HCT116 (cell line): ENCODE data around the gene RNF180. TPM values are rescaled to one million over a fixed set of nuclear protein-coding genes. Genes with fewer than 3 reads are reported as not detected.

ENCODE experiments used
- ATAC-seq: fragments of 200-7000 bp; cut with Tn5 transposase; 2 replicates; pipeline ENCODE4 v1.9.1; 2020; ENCODE audit warnings: mild to moderate bottlenecking, moderate library complexity
- BruUV-seq: library from RNA; stranded (reverse); fragments of 400-500 nt; replicated peaks from 2 replicates; lab custom pipeline; 2021; lab: Mats Ljungman, UMichigan
- CTCF ChIA-PET: fragments of 300-600 bp; sonication (Branson Sonifier 250); formaldehyde crosslinking; loops from one replicate; lab custom pipeline; 2021; ENCODE audit warnings: antibody characterized with exemption; lab: Charles Lee
- POLR2A ChIA-PET: fragments of 300-600, 350-600 bp; sonication (Branson Sonifier 250); formaldehyde crosslinking; loops from one replicate; lab custom pipeline; 2021; ENCODE audit warnings: antibody characterized with exemption; lab: Charles Lee
- RAD21 ChIA-PET, 2 experiments: fragments of 300-600 bp; sonication (Branson Sonifier 250); formaldehyde crosslinking; loops; one replicate each; lab custom pipeline; 2023; ENCODE audit warnings: low total read pairs in 2 of 2; ENCODE audit not compliant: uncharacterized antibody in 2 of 2, unreplicated experiment in 2 of 2, low non-redundant PET in 1 of 2; lab: Charles Lee
- DNase-seq: peaks from one replicate; pipeline ENCODE4 v3.0.0-alpha.2; 2010; ENCODE audit warnings: low read depth, low spot score
- H2AFZ ChIP-seq: fragments of 200-600 bp; shearing (Covaris generic), sonication (generic); 2 replicates; pipeline ENCODE4 v1.6.1; 2017; ENCODE audit warnings: low read depth, mixed run types, mixed read lengths, antibody characterized with exemption, low read length; ENCODE audit not compliant: poor library complexity, severe bottlenecking
- H3K27ac ChIP-seq: 2 replicates; pipeline ENCODE4 v1.5.1; 2012; ENCODE audit warnings: low read depth, low read length
- H3K27me3 ChIP-seq: fragments of 200-600 bp; sonication (generic); 2 replicates; pipeline ENCODE4 v1.6.1; 2016; ENCODE audit warnings: mixed run types, low read length, mixed read lengths; ENCODE audit not compliant: insufficient read depth
- H3K36me3 ChIP-seq, 2 experiments: fragments of 200-500 bp in 1 of 2; fragments of 200-600 bp in 1 of 2; sonication (Bioruptor generic) in 1 of 2; sonication (generic) in 1 of 2; 2 replicates each; pipeline versions ENCODE4 v1.5.1 to v1.6.1; 2014 to 2016; ENCODE audit warnings: low read length in 2 of 2, inconsistent platforms in 1 of 2, mixed read lengths in 1 of 2, mixed run types in 1 of 2; ENCODE audit not compliant: insufficient read depth in 2 of 2, control insufficient read depth in 1 of 2
- H3K4me1 ChIP-seq, 2 experiments: fragments of 200-600 bp in 1 of 2; sonication (generic) in 1 of 2; 2 replicates each; pipeline versions ENCODE4 v1.5.1 to v1.6.1; 2012 to 2017; ENCODE audit warnings: low read length in 2 of 2, inconsistent platforms in 1 of 2, mild to moderate bottlenecking in 1 of 2, mixed read lengths in 1 of 2, mixed run types in 1 of 2, moderate library complexity in 1 of 2; ENCODE audit not compliant: insufficient read depth in 2 of 2, control insufficient read depth in 1 of 2
- H3K4me2 ChIP-seq: fragments of 200-600 bp; sonication (generic); 2 replicates; pipeline ENCODE4 v1.6.1; 2017; ENCODE audit warnings: mixed run types, low read length, mixed read lengths
- H3K4me3 ChIP-seq, 2 experiments: fragments of 200-600 bp in 1 of 2; sonication (generic) in 1 of 2; replicated peaks in 1 of 2; 2 replicates each; pipeline ENCODE4 v1.5.1; 2011 to 2016; ENCODE audit warnings: low read length in 2 of 2, control low read depth in 1 of 2, low read depth in 1 of 2, mild to moderate bottlenecking in 1 of 2, mixed read lengths in 1 of 2, mixed run types in 1 of 2
- H3K79me2 ChIP-seq: fragments of 200-600 bp; sonication (generic); 2 replicates; pipeline ENCODE4 v1.6.1; 2017; ENCODE audit warnings: mild to moderate bottlenecking, mixed run types, low read length, moderate library complexity, mixed read lengths; ENCODE audit not compliant: insufficient read depth
- H3K9ac ChIP-seq: fragments of 200-600 bp; sonication (generic); 2 replicates; pipeline ENCODE4 v1.6.1; 2016; ENCODE audit warnings: low read length, mixed read lengths
- H3K9me2 ChIP-seq: fragments of 200-600 bp; sonication (generic), shearing (Covaris generic); 2 replicates; pipeline ENCODE4 v1.6.1; 2017; ENCODE audit warnings: mixed run types, mild to moderate bottlenecking, moderate library complexity; ENCODE audit not compliant: insufficient read depth
- H3K9me3 ChIP-seq, 2 experiments: fragments of 200-500 bp in 1 of 2; fragments of 200-600 bp in 1 of 2; sonication (Bioruptor generic) in 1 of 2; sonication (generic) in 1 of 2; 2 replicates each; pipeline ENCODE4 v1.6.1; 2014 to 2017; ENCODE audit warnings: low read length in 2 of 2, mixed read lengths in 2 of 2, inconsistent platforms in 1 of 2, low read depth in 1 of 2, mild to moderate bottlenecking in 1 of 2, mixed run types in 1 of 2, moderate library complexity in 1 of 2; ENCODE audit not compliant: control insufficient read depth in 1 of 2, insufficient read depth in 1 of 2
- H4K20me1 ChIP-seq: fragments of 200-600 bp; sonication (generic), shearing (Covaris generic); 2 replicates; pipeline ENCODE4 v1.6.1; 2017; ENCODE audit warnings: mixed run types, mild to moderate bottlenecking, moderate library complexity; ENCODE audit not compliant: insufficient read depth
- CBX3 ChIP-seq: IDR thresholded peaks from 2 replicates; pipeline ENCODE4 v1.6.1; 2012; ENCODE audit warnings: low read depth
- CEBPB ChIP-seq: IDR thresholded peaks from 2 replicates; pipeline ENCODE4 v1.6.1; 2012; ENCODE audit warnings: low read depth
- EGR1 ChIP-seq: IDR thresholded peaks from 2 replicates; pipeline ENCODE4 v1.6.1; 2012; ENCODE audit warnings: low read depth
- ELF1 ChIP-seq: IDR thresholded peaks from 2 replicates; pipeline ENCODE4 v1.6.1; 2012; ENCODE audit warnings: low read depth, borderline replicate concordance
- JUND ChIP-seq: IDR thresholded peaks from 2 replicates; pipeline ENCODE4 v1.6.1; 2012
- POLR2A ChIP-seq: IDR thresholded peaks from 2 replicates; pipeline ENCODE4 v1.7.0; 2011; ENCODE audit warnings: borderline replicate concordance; ENCODE audit not compliant: insufficient read depth, insufficient read length; ENCODE audit errors: extremely low read depth
- POLR2AphosphoS5 ChIP-seq: IDR thresholded peaks from 2 replicates; pipeline ENCODE4 v1.6.1; 2011; ENCODE audit warnings: mild to moderate bottlenecking, low read depth, low read length, moderate library complexity
- SIN3A ChIP-seq: IDR thresholded peaks from 2 replicates; pipeline ENCODE4 v1.6.1; 2012; ENCODE audit warnings: low read depth
- SP1 ChIP-seq: IDR thresholded peaks from 2 replicates; pipeline ENCODE4 v1.6.1; 2012; ENCODE audit warnings: low read depth
- SRF ChIP-seq: IDR thresholded peaks from 2 replicates; pipeline ENCODE4 v1.6.1; 2012; ENCODE audit warnings: low read depth
- YY1 ChIP-seq: IDR thresholded peaks from 2 replicates; pipeline ENCODE4 v1.6.1; 2011; ENCODE audit warnings: low read length, low read depth, moderate library complexity, mild to moderate bottlenecking; ENCODE audit not compliant: insufficient replicate concordance; ENCODE audit errors: extremely low read depth
- ZNF274 ChIP-seq: fragments of 200-500 bp; sonication (Bioruptor generic); IDR thresholded peaks from 2 replicates; pipeline ENCODE4 v1.6.1; 2014; ENCODE audit warnings: mild to moderate bottlenecking, low read depth, low read length, inconsistent platforms
- intact Hi-C: fragments of 100-400 bp; cut with micrococcal nuclease; formaldehyde crosslinking; loops from 2 replicates; pipeline ENCODE4 v1.10.0; 2022
- total RNA-seq: library from RNA; stranded (reverse); gene quantifications from one replicate; pipeline ENCODE4 v1.2.1, GENCODE V29; 2021; ENCODE audit not compliant: unreplicated experiment
- TF ChIP-seq, protein P1 (sequence below): IDR thresholded peaks from 2 replicates; pipeline ENCODE4 v1.6.1; 2011; ENCODE audit warnings: mild to moderate bottlenecking, low read length, moderate library complexity; ENCODE audit not compliant: insufficient replicate concordance; ENCODE audit errors: extremely low read depth
- TF ChIP-seq, protein P2 (sequence below): IDR thresholded peaks from 2 replicates; pipeline ENCODE4 v1.6.1; 2012

The RNF180 gene
- total RNA-seq, 1 experiment from 2014 or later = not detected

GRCh38 chr5:64209353-64209752 is 43.7 kb downstream of the RNF180 start:
- TF ChIP-seq SIN3A = no peak
- no peak for TF ChIP-seq SRF
- no peak for TF ChIP-seq CEBPB
- TF ChIP-seq, protein P1, sequence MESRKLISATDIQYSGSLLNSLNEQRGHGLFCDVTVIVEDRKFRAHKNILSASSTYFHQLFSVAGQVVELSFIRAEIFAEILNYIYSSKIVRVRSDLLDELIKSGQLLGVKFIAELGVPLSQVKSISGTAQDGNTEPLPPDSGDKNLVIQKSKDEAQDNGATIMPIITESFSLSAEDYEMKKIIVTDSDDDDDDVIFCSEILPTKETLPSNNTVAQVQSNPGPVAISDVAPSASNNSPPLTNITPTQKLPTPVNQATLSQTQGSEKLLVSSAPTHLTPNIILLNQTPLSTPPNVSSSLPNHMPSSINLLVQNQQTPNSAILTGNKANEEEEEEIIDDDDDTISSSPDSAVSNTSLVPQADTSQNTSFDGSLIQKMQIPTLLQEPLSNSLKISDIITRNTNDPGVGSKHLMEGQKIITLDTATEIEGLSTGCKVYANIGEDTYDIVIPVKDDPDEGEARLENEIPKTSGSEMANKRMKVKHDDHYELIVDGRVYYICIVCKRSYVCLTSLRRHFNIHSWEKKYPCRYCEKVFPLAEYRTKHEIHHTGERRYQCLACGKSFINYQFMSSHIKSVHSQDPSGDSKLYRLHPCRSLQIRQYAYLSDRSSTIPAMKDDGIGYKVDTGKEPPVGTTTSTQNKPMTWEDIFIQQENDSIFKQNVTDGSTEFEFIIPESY = no peak
- TF ChIP-seq EGR1 = no peak
- no peak for TF ChIP-seq SP1
- no peak for TF ChIP-seq CBX3
- TF ChIP-seq, protein P2, sequence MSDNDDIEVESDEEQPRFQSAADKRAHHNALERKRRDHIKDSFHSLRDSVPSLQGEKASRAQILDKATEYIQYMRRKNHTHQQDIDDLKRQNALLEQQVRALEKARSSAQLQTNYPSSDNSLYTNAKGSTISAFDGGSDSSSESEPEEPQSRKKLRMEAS = no peak
- no peak for TF ChIP-seq ZNF274
- no peak for TF ChIP-seq POLR2A
- TF ChIP-seq YY1 = no peak
- no peak for TF ChIP-seq ELF1
- TF ChIP-seq POLR2AphosphoS5 = no peak
- no peak for TF ChIP-seq JUND
- Histone ChIP-seq H3K4me2 (no peak overlapping the region), H3K9ac (no peak overlapping the region), H3K9me3 (no peaks in the 10 kb centered on the region), H3K9me2 (no peaks in the 10 kb centered on the region), H3K27ac (no peak overlapping the region), H2AFZ (no peak overlapping the region), H3K27me3 (no peaks in the 10 kb centered on the region), H3K79me2 (no peaks in the 10 kb centered on the region), H3K4me1 (no peaks in the 10 kb centered on the region), H3K4me3 (no peak overlapping the region), H4K20me1 (no peaks in the 10 kb centered on the region), H3K36me3 (no peaks in the 10 kb centered on the region)
- DNase-seq (no peak), ATAC-seq (no peak)
- ChIA-PET POLR2A (no interaction called here), RAD21 (no interaction called here), CTCF (interaction anchor here (3.2 kb wide), 1 partner anchor 62 kb away, joined by 11 read pairs; no protein-coding TSS in a partner anchor)
- intact Hi-C loops = loop anchor here (5.0 kb wide), 1 partner anchor 1767 kb away; no protein-coding TSS in a partner anchor
- BruUV-seq = no TSS peak
